ENCODE data around the gene SYT11.
"Not testable (repeated sequence)": the region's sequence is repeated elsewhere in the genome, so short reads cannot be mapped to it uniquely, and the experiment has no call there.

The SYT11 gene

DNA sequence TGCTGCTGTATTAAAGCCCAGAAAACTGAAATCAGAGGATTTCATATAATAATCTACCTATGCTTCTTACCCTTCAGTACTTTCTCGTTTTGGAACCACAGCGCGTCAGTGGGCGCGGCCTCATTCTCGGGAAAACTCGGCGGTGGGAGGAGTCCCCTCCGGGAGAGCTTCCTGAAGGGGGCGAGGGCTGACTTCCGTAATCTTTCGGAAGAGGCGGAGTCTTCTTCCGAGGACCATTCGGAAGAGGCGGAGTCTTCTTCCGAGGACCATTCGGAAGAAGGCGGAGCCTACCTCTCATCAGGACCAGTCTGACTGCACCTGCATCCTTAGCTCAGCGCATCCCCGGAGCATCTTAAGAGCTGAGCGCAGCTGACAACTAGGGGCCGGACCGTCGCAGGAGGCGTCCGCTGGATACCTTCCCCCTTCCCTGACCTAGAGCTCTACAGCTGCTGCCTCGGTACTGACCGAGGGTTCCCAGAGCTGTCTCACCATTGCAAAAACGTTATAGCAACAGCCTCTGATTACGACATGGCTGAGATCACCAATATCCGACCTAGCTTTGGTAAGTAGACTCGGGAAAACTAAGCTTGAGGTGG, at the start of gene SYT11:
Gene SYT11 (plus strand): TSS at position 334 of the 596 bp plus-strand sequence. CDS start 195 bp downstream, at position 529.
- peak; percentile 94 to 99 for DNase-seq

- DNase-seq = no peak
These were observed 46.5 kb upstream of the SYT11 start for GRCh38 chr1:155812878-155813277.

DNA sequence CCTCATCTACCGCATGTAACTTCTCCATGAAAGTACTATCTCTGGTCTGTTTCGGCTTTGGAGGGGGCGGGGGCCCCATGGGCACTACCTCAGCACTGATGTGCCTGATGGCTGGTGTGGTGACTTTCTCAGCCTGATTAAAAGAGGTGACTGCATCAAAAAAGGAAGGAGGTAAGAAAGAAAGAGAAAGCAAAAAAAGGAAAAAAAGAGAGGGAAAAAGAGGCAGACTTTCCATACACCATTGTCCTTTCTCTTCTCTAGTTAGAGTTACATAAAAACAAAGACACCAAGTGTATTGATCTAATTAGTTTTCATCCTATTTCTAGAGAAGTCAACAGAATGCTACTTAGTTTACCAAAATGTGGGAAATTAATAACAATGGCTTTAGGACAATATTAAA, 45.7 kb upstream of the SYT11 start:
- DNase-seq = no peak

GRCh38 chr1:155816351-155816750, 43.0 kb upstream of the SYT11 start:
- DNase-seq = no peak

- no peak for DNase-seq
These were observed 31.9 kb upstream of the SYT11 start for GRCh38 chr1:155827450-155827849.

DNA sequence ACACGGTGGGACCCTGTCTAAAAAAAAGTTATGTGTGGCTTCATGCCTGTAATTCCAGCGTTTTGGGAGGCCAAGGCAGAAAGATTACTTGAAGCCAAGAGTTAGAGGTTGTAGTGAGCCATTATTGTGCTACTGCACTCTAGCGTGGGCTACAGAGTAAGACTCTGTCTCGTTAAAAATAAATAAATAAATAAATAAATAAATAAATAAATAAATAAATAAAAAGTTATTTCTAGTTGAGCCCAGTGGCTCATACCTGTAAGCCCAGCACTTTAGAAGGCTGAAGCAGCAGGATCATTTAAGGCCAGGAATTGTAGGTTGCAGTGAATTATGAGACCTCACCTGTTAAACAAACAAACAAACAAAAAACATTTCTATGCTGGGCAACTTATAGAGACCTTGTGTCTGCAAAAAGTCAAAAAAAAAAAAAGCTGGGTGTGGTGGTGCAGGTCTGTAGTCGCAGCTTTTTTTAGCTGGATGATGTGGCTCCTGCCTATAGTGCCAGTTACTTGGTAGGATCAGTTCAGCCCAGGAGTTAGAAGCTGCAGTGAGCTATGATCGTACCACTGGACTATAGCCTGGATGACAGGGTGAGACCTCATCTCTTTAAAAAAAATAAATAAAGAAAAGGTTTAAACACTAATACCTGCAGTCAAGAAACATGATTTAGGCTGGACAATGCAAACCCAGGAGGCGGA, 27.9 kb upstream of the SYT11 start:
- no peak for DNase-seq

- DNase-seq = no peak
These were observed 25.6 kb upstream of the SYT11 start for GRCh38 chr1:155833665-155834295.

DNA sequence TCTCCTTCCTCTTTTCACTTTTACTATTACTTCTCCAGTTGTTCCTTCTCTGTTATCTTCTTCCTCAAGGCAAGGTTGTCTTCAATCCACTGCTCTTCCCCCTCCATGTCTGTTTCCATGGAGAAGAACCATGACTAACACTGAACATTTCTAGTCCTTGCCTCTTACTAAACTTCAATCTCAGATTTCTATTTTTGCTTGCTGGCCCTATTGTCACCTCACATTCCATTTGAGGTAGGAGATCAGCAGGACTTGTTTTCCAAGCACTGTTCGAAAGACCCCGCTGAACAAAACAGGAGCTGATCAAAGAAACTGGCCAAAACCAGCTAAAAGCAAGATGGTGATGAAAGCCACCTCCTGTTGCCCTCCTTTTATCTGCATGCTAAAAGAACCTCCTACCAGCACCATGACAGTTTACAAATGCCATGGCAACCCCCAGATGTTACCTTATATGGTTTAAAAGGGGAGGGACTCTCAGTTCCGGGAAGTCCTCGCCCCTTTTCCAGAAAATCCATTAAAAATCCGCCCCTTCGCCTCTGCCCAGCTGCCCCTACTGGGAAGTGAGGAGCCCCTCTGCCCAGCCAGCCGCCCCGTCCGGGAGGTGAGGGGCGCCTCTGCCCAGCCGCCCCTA, 25.0 kb upstream of the SYT11 start:
- peak; percentile 24 to 34 for DNase-seq

- not testable (repeated sequence) for DNase-seq
These were observed 24.4 kb upstream of the SYT11 start for GRCh38 chr1:155834927-155835399.

DNA sequence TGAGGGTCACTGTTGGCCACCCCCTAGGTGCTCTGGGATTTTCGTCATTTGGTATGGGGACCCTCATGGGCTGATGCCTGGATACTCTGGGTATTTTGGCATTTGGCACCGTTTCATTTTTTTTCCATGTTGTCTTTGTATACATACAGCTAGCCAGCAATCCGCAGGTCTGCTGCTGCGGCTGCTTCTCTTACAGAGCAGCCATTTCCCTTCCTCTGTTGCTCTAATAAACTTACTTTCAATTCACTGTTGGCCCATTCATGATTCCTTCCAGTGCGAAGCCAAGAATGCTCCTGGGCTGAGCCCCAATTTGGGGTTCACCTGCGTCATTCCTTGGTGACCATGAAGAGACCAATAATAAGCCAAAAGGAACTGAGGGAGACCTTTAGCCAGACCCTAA, 23.8 kb upstream of the SYT11 start:
- no peak for DNase-seq

GRCh38 chr1:155840386-155840785, 19.0 kb upstream of the SYT11 start:
- DNase-seq = no peak

- no peak for DNase-seq
These were observed 14.4 kb upstream of the SYT11 start for GRCh38 chr1:155844860-155845421.

- no peak for DNase-seq
These were observed 11.4 kb upstream of the SYT11 start for GRCh38 chr1:155847823-155848529.

- no peak for DNase-seq
These were observed 9.0 kb upstream of the SYT11 start for GRCh38 chr1:155850345-155850744.

GRCh38 chr1:155856257-155856974, 3.0 kb upstream of the SYT11 start:
- peak in 1 of 2 donors; percentile 5 for DNase-seq

DNA sequence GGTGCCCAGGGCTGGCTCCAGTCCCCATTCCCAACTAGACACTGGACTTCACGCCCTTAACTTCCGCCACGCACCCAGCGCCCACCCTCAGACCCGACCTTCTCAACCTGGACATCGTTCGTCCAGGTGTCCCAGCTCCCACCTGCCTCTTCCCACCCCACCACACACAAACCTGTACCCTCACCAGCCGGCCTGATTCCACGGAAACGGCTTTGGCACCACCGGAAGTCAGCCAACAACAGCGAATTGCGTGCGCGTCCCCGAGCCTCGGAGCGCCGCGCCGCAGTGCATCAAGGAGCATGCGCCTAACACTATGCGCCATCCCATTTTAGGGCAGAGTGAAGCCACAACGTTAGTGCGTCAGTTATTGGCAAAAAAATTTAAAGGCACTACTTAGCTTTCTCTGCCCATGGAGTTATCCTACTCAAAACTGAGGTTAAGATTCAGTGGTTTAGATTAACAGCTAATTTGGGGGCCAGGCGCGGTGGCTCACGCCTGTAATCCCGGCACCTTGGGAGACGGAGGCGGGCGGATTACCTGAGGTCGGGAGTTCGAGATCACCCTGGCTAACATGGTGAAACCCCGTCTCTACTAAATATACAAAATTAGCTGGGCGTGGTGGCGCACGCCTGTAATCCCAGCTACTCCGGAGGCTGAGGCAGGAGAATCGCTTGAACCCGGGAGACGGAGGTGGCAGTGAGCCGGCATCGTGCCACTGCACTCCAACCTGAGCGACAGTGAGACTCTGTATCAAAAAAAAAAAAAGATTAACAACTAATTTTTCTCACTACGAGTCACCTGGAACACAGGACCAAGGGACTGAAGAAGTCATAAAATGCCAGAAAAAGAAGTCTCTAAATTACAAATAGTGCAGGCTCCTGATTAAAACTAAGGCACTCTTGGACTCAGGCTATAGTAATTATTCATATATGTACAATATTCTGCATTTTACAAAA, 2.1 kb upstream of the SYT11 start, which contains the start of gene GON4L:
Gene GON4L (minus strand): TSS at position 240 of the 956 bp plus-strand sequence. CDS start 3,434 bp downstream, outside the sequence.
- peak; percentile 89 to 94 for DNase-seq

DNA sequence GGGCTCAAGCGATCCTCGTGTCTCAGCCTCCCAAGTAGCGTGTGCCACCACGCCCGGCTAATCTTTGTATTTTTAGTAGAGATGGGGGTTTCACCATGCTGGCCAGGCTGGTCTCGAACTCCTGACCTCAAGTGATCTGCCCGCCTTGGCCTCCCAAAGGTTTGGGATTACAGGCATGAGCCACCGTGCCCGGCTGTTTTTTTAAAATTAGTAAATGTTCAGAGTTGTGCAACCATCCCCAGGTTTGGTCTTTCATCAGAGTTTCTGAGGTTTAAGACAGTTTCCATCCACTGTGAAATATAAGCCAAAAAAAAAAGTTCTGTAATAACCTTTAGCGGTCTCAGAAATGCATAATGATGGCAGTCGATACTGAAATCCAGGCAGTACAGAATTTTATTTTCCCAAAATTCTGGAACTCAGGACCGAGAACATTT, 550 bp upstream of the SYT11 start:
- peak in 1 of 2 donors; percentile 66 for DNase-seq

DNA sequence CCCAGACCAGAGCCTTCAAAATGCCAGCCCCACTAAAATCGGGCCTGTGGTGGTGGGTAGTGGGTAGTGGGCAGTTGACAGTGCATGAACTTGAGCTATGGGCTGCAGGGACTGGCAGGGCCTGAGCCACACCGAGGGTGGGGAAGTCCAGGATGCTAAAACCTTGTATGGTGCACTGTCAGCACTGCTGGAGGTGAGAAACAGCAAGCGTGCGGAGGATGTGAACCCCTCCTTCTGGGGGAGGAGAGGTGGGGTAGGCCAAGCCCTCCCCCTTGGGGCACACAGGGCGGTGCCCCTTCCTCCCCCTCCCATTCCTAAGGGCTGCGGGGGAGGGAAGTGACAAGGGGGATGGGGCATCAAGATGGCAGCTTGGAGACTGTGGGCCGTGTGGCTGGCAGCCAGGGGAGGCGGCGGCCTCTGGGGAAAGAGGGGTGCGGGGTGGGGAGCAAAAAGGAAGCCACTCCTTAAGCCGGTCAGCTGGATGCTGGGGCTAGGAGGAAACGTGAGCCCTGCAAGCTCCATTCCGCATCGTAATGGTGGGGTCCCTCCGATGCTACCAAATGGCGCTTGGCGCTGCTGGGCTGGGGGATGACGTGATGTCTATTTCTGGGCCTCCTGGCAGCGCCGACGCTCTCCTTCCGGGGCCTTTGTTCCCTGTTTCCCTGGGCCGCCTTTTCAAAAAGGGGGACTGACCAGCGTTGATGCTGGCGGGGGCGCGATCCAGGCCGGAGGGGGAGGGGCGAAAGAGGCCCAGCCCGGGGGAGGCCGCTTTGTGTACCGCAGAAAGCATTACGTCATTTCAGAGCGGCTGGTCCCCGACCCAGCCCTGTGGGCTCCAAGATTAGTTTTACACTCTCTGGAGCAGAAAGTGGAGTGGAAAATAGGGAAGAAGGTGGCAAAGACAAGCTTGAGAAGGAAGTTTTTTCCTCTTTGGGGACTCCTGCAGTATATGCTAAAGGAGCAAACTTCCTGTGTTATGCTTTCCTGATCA, 809 bp downstream of the SYT11 start:
- peak; percentile 88 to 91 for DNase-seq

GRCh38 chr1:155860970-155861510, 1.7 kb downstream of the SYT11 start:
- DNase-seq = no peak
